ENCODE results near the gene GRIP1.

- TF ChIP-seq CTCF (IDR thresholded peaks at IDR 0.05; ENCODE audit: extremely low read depth in 1 of 2, insufficient read depth in 1 of 2, low read depth in 1 of 2, low read length in 2 of 2) (no peak), EZH2 (IDR thresholded peaks at IDR 0.05; ENCODE audit: borderline replicate concordance, low read depth, low read length, severe bottlenecking) (no peak), MYC (IDR thresholded peaks at IDR 0.05; ENCODE audit: low read depth, low read length) (no peak), GATA2 (IDR thresholded peaks at IDR 0.05; ENCODE audit: insufficient read depth, insufficient read length, low read depth, low read length) (no peak), POLR2AphosphoS5 (IDR thresholded peaks at IDR 0.05; ENCODE audit: insufficient read depth, low read depth, low read length) (no peak), POLR2A (IDR thresholded peaks at IDR 0.05; ENCODE audit: low read depth, low read length) (no peak), MAX (IDR thresholded peaks at IDR 0.05; ENCODE audit: insufficient read depth, insufficient read length) (no peak), JUN (IDR thresholded peaks at IDR 0.05; ENCODE audit: borderline replicate concordance, insufficient read depth, insufficient read length, low read depth) (no peak), FOS (IDR thresholded peaks at IDR 0.05; ENCODE audit: borderline replicate concordance, insufficient read depth, low read length) (no peak)
Observed at GRCh38 chr12:66345956-66346355, 332.9 kb downstream of the GRIP1 start.

Measured in endothelial cell of umbilical vein (primary cell).